Measurements from ENCODE around the gene PCDH9.

Gene PCDH9

GRCh38 chr13:66845393-66845792 is 384.7 kb downstream of the PCDH9 start:
- DNase-seq (ENCODE audit: low read depth in 4 of 4, low spot score in 1 of 4), result no peak

GRCh38 chr13:66844933-66845332 is 385.2 kb downstream of the PCDH9 start:
- DNase-seq (ENCODE audit: low read depth in 4 of 4, low spot score in 1 of 4), result no peak

GRCh38 chr13:66842766-66843165 is 387.4 kb downstream of the PCDH9 start:
- no peak for DNase-seq (ENCODE audit: low read depth in 4 of 4, low spot score in 1 of 4)

- no peak for DNase-seq (ENCODE audit: low read depth in 4 of 4, low spot score in 1 of 4)
These were observed 389.5 kb downstream of the PCDH9 start for GRCh38 chr13:66840621-66841020.

GRCh38 chr13:66837246-66837645 is 392.9 kb downstream of the PCDH9 start:
- no peak for DNase-seq (ENCODE audit: low read depth in 4 of 4, low spot score in 1 of 4)

- no peak for DNase-seq (ENCODE audit: low read depth in 4 of 4, low spot score in 1 of 4)
These were observed 395.0 kb downstream of the PCDH9 start for GRCh38 chr13:66835040-66835628.

GRCh38 chr13:66830940-66831716 is 399.0 kb downstream of the PCDH9 start:
- DNase-seq (ENCODE audit: low read depth in 4 of 4, low spot score in 1 of 4), result no peak

GRCh38 chr13:66829803-66830202 is 400.3 kb downstream of the PCDH9 start:
- no peak for DNase-seq (ENCODE audit: low read depth in 4 of 4, low spot score in 1 of 4)

GRCh38 chr13:66826398-66826797 is 403.7 kb downstream of the PCDH9 start:
- no peak for DNase-seq (ENCODE audit: low read depth in 4 of 4, low spot score in 1 of 4)

- DNase-seq (ENCODE audit: low read depth in 4 of 4, low spot score in 1 of 4), result no peak
These were observed 408.6 kb downstream of the PCDH9 start for GRCh38 chr13:66821551-66821950.

- DNase-seq (ENCODE audit: low read depth in 4 of 4, low spot score in 1 of 4), result no peak
These were observed 418.7 kb downstream of the PCDH9 start for GRCh38 chr13:66811455-66811854.

GRCh38 chr13:66809485-66809884 is 420.7 kb downstream of the PCDH9 start:
- DNase-seq (ENCODE audit: low read depth in 4 of 4, low spot score in 1 of 4), result no peak

- no peak for DNase-seq (ENCODE audit: low read depth in 4 of 4, low spot score in 1 of 4)
These were observed 422.9 kb downstream of the PCDH9 start for GRCh38 chr13:66807251-66807650.

GRCh38 chr13:66805657-66806056 is 424.5 kb downstream of the PCDH9 start:
- DNase-seq (ENCODE audit: low read depth in 4 of 4, low spot score in 1 of 4), result no peak

GRCh38 chr13:66803808-66804456 is 426.2 kb downstream of the PCDH9 start:
- no peak for DNase-seq (ENCODE audit: low read depth in 4 of 4, low spot score in 1 of 4)

- DNase-seq (ENCODE audit: low read depth in 4 of 4, low spot score in 1 of 4), result no peak
These were observed 426.9 kb downstream of the PCDH9 start for GRCh38 chr13:66803013-66803807.

- DNase-seq (ENCODE audit: low read depth in 4 of 4, low spot score in 1 of 4), result no peak
These were observed 434.5 kb downstream of the PCDH9 start for GRCh38 chr13:66795636-66796035.

GRCh38 chr13:66794340-66795031 is 435.6 kb downstream of the PCDH9 start:
- DNase-seq (ENCODE audit: low read depth in 4 of 4, low spot score in 1 of 4), result no peak

GRCh38 chr13:66790861-66791260 is 439.3 kb downstream of the PCDH9 start:
- DNase-seq (ENCODE audit: low read depth in 4 of 4, low spot score in 1 of 4), result no peak

GRCh38 chr13:66781241-66781640 is 448.9 kb downstream of the PCDH9 start:
- no peak for DNase-seq (ENCODE audit: low read depth in 4 of 4, low spot score in 1 of 4)

GRCh38 chr13:66780814-66781213 is 449.3 kb downstream of the PCDH9 start:
- no peak for DNase-seq (ENCODE audit: low read depth in 4 of 4, low spot score in 1 of 4)

Measured in stimulated activated CD4-positive, alpha-beta T cell treated with anti-CD3 and anti-CD28 coated beads, Interleukin-1b, Interleukin-23, amount 100 ng/mL, for 24 hours (primary cell).